Measurements from ENCODE around the gene RNF227. TPM values are rescaled to one million over a fixed set of nuclear protein-coding genes. Genes with fewer than 3 reads are reported as not detected.

The RNF227 gene
- total and polyA plus RNA-seq, 2 of the 8 experiments (the other 6 are each of a cell fraction or from before 2014, with no cell fraction given) = 0.63 to 1.7 TPM

- Histone ChIP-seq H3K27me3 (replicated peaks in 1 of 4; ENCODE audit: control insufficient read depth in 3 of 4, extremely low read depth in 1 of 4, insufficient read depth in 3 of 4, low read length in 3 of 4) (no peaks in the 10 kb centered on the region), H2BK15ac (ENCODE audit: low read length) (no peak overlapping the region), H4K8ac (ENCODE audit: extremely low read depth, insufficient read depth, low read length) (no peak overlapping the region), H2BK120ac (replicated peaks; ENCODE audit: low read depth, low read length) (no peak overlapping the region), H2BK12ac (ENCODE audit: low read depth, low read length) (no peak overlapping the region), H2BK20ac (ENCODE audit: low read length) (no peak overlapping the region), H3K14ac (ENCODE audit: insufficient read length) (no peak overlapping the region), H2AK5ac (ENCODE audit: low read depth, low read length) (no peak overlapping the region), H3K23ac (ENCODE audit: insufficient read length) (no peak overlapping the region), H4K5ac (ENCODE audit: insufficient read length, low read depth, low read length) (no peak overlapping the region), H3K79me2 (ENCODE audit: control insufficient read depth in 1 of 2, insufficient read depth in 2 of 2, low read length in 2 of 2) (no peaks in the 10 kb centered on the region), H3K9me3 (ENCODE audit: insufficient read depth in 2 of 2, low read depth in 1 of 2, low read length in 1 of 2) (no peaks in the 10 kb centered on the region), H3K36me3 (ENCODE audit: control insufficient read depth in 2 of 4, insufficient read depth in 4 of 4, low read length in 3 of 4) (peaks cover 0 to 7% (median 0%) of the 10 kb centered on the region in 4 experiments; a peak in 2 of 8 replicates), H2AFZ (ENCODE audit: low read length) (no peak overlapping the region), H3K18ac (ENCODE audit: extremely low read depth, low read length) (no peak overlapping the region), H3K4me2 (ENCODE audit: insufficient read depth in 1 of 2, low read depth in 2 of 2, low read length in 2 of 2) (no peak overlapping the region; a peak in 2 of 4 replicates), H3K56ac (replicated peaks; ENCODE audit: insufficient read length, low read depth, low read length) (no peak overlapping the region), H3K4ac (replicated peaks; ENCODE audit: insufficient read length, low read depth, low read length) (no peak overlapping the region), H4K20me1 (replicated peaks in 1 of 2; ENCODE audit: control insufficient read depth in 1 of 2, insufficient read depth in 2 of 2, low read length in 2 of 2) (no peaks in the 10 kb centered on the region), H4K91ac (replicated peaks; ENCODE audit: insufficient read length, low read length) (no peak overlapping the region), H3K4me3 (ENCODE audit: extremely low read depth in 1 of 4, insufficient read depth in 2 of 4, low read depth in 3 of 4, low read length in 4 of 4) (no peak overlapping the region; a peak in 2 of 8 replicates), H3K23me2 (ENCODE audit: low read depth, low read length) (no peaks in the 10 kb centered on the region), H3K79me1 (ENCODE audit: low read depth, low read length) (no peaks in the 10 kb centered on the region), H3K9ac (replicated peaks in 1 of 4; ENCODE audit: extremely low read depth in 1 of 4, low read depth in 3 of 4, low read length in 3 of 4) (no peak overlapping the region), H2BK5ac (ENCODE audit: low read depth, low read length) (no peak overlapping the region), H3K27ac (ENCODE audit: low read depth, low read length) (no peak overlapping the region), H3K4me1 (replicated peaks in 1 of 4; ENCODE audit: control insufficient read depth in 3 of 4, insufficient read depth in 4 of 4, low read length in 3 of 4) (no peaks in the 10 kb centered on the region; a peak in 2 of 7 replicates)
- POLR2A ChIA-PET (ENCODE audit: partially characterized antibody) = interaction anchor here (1.1 to 1.3 kb wide), 2 partner anchors 8 to 35 kb away, joined by 3 read pairs; no protein-coding TSS in a partner anchor
- DNase-seq (ENCODE audit: low read depth in 1 of 2, low spot score in 2 of 2) (no peak), FAIRE-seq (no peak)
- CTCF ChIA-PET (ENCODE audit: partially characterized antibody) = interaction anchor here (0.7 to 1.7 kb wide), 4 partner anchors 9 to 158 kb away, joined by 3 to 6 read pairs (median 4); no protein-coding TSS in a partner anchor
- 83% methylated on average over 19 of the region's 22 CpGs; no CpG with 5 or more reads in 1 of the 2 experiments for WGBS, 2 experiments (ENCODE audit: extremely low coverage in 1 of 2, insufficient coverage in 1 of 2, insufficient read length in 1 of 2, insufficient replicate concordance in 2 of 2, low coverage in 1 of 2, low lambda C conversion rate in 2 of 2, missing lambda C conversion rate in 1 of 2)
- no peak for TF ChIP-seq YY1 (IDR thresholded peaks at IDR 0.05; ENCODE audit: low read depth, low read length)
- no peak for TF ChIP-seq NANOG (IDR thresholded peaks at IDR 0.05; ENCODE audit: insufficient read depth, low read depth, low read length, poor library complexity, severe bottlenecking)
- TF ChIP-seq SP2 (IDR thresholded peaks at IDR 0.05; ENCODE audit: low read length) = no peak
- TF ChIP-seq KDM5A (IDR thresholded peaks at IDR 0.05; ENCODE audit: low read length) = no peak
- TF ChIP-seq MAX (IDR thresholded peaks at IDR 0.05) = no peak
- no peak for TF ChIP-seq JUN (IDR thresholded peaks at IDR 0.05; ENCODE audit: low read depth, low read length)
- TF ChIP-seq RFX5 (IDR thresholded peaks at IDR 0.05; ENCODE audit: borderline replicate concordance, low read depth, low read length) = no peak
- no peak for TF ChIP-seq CHD1 (IDR thresholded peaks at IDR 0.05; ENCODE audit: low read depth, low read length)
- TF ChIP-seq CTCF (IDR thresholded peaks at IDR 0.05; ENCODE audit: control extremely low read depth in 1 of 3, insufficient read depth in 1 of 3, low read depth in 1 of 3, low read length in 3 of 3) = no peak
Observed at GRCh38 chr17:7903154-7904103, 12.7 kb downstream of the RNF227 start.

Measured in H1 (cell line).